ENCODE data around the gene IMMP2L.

The IMMP2L gene

DNA sequence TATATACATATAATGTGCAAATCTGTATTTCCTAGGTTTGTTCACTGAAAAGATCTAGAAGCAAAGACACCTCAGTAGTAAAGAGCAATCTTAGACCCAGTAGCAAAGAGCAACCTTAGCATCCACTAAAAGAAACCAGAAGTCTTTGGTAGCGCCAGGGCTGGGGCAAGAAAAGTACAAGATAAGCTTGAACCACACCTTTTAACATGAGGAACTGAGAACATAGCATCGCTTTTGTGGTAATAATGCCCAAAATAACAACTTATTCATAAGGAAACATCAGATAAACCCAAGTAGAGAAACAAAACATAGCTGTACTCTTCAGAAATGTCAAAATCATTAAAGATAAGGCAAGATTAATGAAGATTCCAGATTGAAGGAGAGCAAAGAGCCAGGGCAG is 173.4 kb downstream of the IMMP2L start:
- no peak for DNase-seq

DNA sequence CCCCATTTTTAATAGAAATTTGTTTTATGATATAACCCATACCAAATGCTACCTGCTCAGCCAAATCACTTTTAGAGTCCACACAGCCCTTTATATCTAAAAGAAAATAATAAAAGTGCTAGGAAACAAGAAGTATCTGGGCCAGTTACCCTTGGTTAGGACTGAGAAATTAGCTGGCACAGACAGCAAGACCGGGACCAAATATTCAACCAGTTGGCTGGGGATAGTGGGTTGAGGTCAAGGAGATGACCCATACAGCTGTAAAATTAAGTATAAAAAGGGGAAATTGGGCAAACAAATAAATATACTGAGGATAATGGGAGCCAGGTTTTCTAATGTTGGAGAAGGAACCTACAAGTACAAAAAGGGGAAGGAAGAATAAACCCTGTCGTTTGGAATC is 174.3 kb downstream of the IMMP2L start:
- no peak for DNase-seq

- no peak for DNase-seq
These were observed 178.0 kb downstream of the IMMP2L start for GRCh38 chr7:111384065-111384891.

- no peak for DNase-seq
These were observed 179.2 kb downstream of the IMMP2L start for GRCh38 chr7:111383133-111383532.

DNA sequence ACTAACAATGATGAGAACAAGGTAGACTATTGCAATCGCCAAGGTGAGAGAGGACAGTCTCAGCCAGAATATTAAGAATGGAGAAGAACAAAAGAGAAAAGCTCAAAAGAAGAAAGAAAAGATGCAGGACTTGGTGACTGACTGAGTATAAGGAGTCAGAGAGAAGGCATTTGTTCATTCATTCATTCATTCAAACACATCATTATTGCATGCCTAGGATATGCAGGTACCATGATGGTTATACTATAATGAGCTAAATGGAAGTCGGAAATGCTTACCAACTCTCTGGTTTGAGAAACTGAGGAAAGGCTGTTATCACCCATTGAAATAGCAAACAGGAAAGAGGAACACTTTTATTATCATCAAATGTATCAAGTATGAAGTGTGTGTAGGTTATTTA is 180.7 kb downstream of the IMMP2L start:
- DNase-seq = no peak

DNA sequence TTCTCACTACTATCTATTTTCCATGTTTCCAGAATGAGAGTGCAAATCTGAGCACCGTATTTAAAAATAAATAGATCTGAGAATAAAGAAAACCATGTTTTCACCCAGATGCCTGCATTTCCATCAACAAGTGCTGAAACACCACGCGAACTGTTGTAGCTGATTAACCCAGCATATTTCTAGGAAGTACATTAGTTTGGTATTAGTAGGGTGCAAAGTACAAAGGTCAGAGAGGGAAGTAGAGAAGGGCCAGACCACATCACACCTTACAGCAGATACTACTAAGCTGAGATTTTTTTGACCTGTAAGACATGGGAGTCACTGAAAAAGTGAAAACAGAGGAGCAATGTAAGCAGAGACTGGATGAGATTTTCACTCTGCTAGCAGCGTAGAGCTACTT is 181.3 kb downstream of the IMMP2L start:
- no peak for DNase-seq

GRCh38 chr7:111374027-111374426 is 188.3 kb downstream of the IMMP2L start:
- no peak for DNase-seq

DNA sequence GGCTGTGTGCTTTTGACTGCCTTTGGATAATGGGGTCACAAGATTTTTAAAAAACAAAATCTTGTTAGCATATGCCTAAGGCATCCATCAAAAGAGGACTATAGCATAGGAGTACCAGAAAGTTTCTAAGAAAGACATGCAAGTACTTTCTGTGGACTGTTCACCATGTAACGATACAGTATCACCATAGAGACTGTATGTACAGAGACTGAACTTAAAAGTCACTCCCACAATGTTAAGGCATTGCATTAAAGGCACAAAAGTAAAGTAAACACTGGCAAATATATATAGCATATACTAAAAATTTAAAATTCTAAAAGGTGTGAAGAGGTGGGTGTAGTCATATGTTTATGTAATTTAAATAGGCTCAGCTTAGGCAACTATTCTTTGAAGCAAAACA is 190.9 kb downstream of the IMMP2L start:
- DNase-seq = no peak

- DNase-seq = no peak
These were observed 192.3 kb downstream of the IMMP2L start for GRCh38 chr7:111370002-111370401.

DNA sequence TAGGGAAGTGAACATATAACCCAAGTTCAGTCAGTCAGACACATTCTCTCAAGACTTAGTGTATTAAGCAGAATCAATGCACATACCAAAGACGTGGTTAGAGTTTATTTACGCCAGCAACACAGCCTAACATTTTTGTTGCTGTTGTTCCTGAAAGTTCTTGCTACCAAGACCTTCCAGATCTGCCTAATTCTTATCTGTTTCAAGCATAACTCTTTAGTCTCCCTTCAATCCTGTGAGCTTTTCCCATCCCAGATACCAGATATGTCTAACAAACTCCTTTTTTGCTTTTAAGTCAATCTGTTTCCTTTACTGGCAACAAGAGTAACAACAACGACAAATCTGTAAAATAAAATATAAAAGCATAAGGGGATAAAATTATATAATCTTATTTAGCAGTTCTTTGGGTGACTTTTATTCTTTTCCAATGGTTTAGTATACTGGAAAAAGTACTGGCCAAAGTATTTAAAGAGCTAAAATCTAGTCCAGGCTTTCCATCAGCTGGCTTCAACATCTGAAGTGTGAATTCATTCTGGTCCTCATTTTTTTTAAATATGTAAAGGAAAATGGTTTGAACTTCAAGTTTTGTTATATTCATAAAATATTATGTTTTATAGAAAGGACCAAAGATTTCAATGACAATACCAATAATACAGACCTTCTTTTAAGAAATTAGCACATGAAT is 193.8 kb downstream of the IMMP2L start:
- no peak for DNase-seq

- no peak for DNase-seq
These were observed 197.9 kb downstream of the IMMP2L start for GRCh38 chr7:111364413-111364812.

- DNase-seq = no peak
These were observed 199.2 kb downstream of the IMMP2L start for GRCh38 chr7:111363099-111363498.

DNA sequence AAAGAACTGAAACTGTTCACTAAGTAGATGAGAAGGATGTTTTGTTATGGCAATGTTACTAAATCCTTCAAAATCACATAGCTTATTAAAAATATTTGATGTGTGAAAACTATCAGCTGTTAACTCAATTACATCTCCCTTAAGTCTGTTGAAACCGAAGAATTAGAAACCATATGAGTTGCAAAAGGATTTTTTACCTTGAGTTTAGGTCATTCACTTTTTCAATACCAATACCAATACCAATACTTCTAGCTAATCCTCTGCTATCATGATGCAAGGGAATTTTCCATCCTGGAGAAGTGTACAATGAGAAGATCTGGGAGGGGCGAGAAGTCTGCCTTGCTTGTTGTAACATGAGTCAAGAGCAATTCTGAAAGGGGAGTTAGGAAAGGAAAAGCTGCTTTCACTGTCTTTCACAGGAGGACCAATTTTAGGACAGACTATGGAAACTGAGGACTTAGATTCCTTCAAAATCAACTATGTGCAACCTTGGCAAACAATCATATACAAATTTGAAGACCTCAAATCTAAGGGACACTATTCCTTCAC is 199.7 kb downstream of the IMMP2L start:
- DNase-seq = no peak

- no peak for DNase-seq
These were observed 203.4 kb downstream of the IMMP2L start for GRCh38 chr7:111358915-111359314.

DNA sequence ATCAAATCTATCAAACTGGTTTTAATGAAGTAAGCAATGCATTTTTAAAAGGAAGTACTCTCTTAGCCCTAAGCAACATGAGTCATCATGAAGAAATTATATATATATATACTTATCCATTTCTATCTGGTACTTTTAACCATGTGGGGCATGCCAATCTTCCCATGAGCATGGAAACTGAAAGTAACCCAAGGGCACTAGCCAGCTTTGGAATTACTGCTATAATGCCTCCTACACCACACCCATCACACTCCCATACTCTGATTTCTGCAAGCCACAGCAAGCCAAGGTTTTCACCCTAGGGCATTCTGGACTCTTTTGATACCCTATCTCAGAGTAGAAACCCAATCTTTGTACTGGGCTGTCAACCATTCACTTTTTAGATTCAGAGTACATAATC is 204.6 kb downstream of the IMMP2L start:
- DNase-seq = no peak

DNA sequence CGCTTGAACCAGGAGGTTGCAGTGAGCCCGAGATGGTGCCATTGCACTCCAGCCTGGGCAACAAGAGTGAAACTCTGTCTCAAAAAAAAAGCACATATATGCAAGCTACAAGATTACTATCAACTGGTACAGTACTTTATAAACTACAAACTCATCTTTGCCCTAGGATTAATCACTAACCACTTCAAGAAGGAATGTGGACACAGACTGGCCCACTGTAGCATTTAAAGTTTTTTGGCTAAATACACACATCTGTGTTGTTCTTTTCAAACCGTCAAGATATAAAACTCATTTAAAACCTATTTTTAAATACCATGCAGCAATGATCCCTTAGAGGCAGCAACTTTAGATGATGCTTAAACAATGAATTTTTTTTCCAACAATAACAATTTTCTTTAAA is 205.4 kb downstream of the IMMP2L start:
- DNase-seq = no peak

DNA sequence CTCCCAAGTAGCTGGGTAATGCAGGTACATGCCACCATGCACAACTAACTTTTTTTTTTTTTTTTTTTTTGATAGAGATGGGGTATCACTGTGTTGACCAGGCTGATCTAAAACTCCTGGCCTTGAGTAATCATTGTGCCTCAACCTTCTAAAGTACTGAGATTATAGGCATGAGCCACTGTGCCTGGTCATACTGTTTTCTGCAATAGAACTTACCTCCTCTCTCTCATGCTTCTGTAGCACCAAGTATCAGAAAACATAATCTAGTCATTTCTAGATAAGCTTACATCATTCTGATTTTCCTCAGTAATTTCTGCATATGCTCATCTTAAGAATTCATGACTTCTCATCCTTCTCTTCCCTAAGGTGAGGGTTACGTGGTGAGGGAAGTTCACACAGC is 210.0 kb downstream of the IMMP2L start:
- DNase-seq = no peak

- DNase-seq = no peak
These were observed 216.1 kb downstream of the IMMP2L start for GRCh38 chr7:111346219-111346618.

DNA sequence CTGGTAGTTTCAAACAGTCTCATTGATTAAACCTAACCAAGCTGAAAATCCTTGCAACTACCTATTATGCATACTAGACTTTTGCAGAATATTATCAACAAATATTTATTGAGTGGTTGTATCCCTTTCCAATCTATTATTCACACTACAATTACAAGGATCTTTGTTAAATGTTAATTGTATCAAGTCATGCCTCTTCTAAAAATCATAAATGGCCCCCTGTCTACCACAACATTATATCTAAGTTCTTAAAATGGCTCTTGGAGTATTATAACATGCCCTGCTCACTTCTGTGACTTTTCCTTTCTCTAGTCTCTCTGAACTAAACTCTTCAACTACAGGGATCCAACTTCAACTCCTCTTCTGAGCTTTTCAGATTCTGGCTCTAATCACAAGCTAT is 219.3 kb downstream of the IMMP2L start:
- no peak for DNase-seq

- no peak for DNase-seq
These were observed 223.3 kb downstream of the IMMP2L start for GRCh38 chr7:111339006-111339405.

GRCh38 chr7:111333010-111333409 is 229.3 kb downstream of the IMMP2L start:
- no peak for DNase-seq

- no peak for DNase-seq
These were observed 232.1 kb downstream of the IMMP2L start for GRCh38 chr7:111330235-111330523.

GRCh38 chr7:111329367-111330234 is 232.7 kb downstream of the IMMP2L start:
- no peak for DNase-seq
